HG03097 (cell line): ENCODE measurements around the gene ZNF618.

Experiments used
- ATAC-seq: cut with Tn5 transposase; IDR thresholded peaks from one replicate; pipeline ENCODE4 v1.9.1; 2021; ENCODE audit not compliant: unreplicated experiment, low FRiP score

The ZNF618 gene

GRCh38 chr9:113954591-113954990 lies 78.5 kb downstream of the ZNF618 start:
- no peak for ATAC-seq

GRCh38 chr9:113955076-113955752 lies 79.1 kb downstream of the ZNF618 start:
- ATAC-seq: no peak

DNA sequence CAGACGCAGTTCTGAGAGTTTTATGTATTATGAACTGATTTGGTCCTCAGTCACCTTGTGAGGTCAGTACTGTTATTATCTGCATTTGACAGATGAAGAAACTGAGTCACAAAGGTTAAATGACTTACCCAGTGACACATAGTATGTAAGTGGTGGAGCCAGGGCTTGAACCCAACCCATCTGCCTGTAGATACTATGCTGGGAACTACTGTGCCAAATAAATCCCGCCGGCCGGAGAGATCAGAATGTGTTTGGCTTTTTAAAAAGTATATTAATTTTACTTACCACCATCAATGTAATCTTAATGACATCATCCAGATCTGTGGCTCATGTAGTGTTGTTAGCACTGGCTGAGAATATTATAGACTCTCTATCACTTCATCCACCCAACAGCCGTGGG lies 80.8 kb downstream of the ZNF618 start:
- ATAC-seq: no peak

DNA sequence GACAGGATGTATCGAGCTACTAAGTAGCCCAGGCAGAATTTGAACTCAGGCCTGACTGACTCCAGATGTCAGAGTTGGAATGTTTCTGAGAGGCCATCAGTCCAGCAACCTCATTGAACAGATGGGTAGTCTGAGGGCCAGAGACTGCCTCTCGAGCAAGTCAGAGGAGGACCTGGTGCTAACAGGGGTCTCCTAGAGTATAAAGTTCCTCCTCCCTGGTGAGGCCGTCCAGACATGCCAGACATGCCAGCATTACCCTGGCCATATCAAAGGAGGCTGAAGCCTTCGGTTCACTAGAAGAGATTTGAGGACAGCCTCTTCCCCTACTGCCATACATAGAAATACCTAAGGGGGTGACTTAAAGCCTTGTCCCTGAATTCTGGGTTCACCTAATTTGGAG lies 81.2 kb downstream of the ZNF618 start:
- no peak for ATAC-seq

DNA sequence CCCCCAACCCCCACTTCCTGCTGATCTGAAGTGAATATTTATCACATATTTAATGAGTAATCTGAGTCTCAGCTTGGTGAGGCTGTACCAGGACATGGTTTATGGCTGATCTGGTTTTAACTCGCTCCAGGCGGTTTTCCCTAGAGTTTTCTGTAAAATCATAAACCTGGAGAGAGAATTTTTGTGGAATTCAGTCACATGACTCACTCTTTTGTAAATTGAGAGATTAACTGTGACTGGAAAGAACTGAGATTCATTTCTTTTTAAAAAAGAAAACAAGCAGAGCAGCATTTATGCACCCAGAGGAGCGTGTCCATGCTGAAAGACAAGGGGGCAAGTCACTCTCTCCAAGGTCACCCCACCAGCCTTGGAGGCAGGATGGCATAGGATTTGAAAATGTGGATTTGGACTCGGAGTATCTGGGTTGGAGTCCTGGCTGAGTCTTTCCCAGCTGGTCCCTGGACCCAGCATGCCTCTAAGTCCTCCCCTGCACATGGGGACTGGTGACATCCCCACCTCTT lies 81.8 kb downstream of the ZNF618 start:
- ATAC-seq: no peak

DNA sequence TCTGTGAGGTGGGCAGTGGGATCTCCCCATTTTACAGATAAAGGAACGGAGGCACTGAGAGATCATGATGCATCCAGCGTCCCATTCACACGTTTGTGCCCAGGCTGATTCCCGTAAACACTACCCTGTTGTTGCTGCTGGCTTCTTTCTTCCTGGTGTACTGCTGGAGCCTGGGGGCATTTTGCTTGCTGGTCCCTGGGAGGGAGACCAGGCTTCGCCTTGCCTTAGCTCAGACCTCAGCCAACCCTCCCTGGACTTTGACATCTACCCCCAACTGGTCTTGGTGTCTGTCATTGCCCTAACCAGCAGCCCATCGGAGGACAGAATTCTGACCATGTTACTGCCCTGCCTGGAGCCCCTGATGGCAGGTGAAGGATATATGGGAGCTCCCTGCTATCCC lies 82.4 kb downstream of the ZNF618 start:
- ATAC-seq: no peak

DNA sequence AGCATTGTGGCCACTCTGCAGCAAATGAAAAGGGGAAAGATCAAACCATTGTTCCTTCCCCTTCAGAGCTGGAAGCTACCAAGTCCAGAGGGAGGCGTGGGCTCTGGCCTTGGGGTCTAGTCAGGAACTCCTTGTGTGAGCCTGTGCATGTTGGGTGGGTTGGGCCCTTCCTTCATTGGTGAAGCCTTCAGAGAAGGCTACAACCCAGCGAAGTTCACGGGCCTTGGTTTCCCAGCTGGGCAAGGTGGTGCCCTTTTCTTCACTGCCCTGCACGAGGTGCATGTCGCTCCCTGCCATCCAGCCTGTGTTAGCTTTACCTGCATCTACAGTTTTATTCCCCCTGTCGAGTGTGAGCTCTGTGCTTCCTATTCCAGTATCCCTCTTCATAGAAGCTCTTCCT lies 84.7 kb downstream of the ZNF618 start:
- ATAC-seq: no peak

DNA sequence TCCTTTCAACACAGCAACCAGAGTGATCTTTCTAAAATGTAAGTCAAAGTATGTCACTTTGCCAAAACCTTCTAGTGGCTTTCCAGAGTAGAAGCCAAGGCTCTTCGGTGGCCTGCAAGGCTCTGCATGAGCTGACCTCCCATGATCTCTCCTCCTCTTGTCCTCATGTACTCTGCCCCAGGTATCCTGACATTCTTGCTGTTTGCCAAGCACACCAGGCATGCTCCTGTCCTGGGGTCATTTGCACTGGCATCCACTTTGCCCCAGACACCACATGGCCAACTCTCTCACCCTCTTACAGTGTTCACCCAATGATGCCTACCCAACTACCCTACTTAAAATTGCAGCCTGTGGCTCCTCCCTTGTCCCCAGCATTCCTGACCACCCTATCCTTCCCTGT lies 86.3 kb downstream of the ZNF618 start:
- ATAC-seq: no peak

- no peak for ATAC-seq
Observed at GRCh38 chr9:113963017-113963620, 87.0 kb downstream of the ZNF618 start.

DNA sequence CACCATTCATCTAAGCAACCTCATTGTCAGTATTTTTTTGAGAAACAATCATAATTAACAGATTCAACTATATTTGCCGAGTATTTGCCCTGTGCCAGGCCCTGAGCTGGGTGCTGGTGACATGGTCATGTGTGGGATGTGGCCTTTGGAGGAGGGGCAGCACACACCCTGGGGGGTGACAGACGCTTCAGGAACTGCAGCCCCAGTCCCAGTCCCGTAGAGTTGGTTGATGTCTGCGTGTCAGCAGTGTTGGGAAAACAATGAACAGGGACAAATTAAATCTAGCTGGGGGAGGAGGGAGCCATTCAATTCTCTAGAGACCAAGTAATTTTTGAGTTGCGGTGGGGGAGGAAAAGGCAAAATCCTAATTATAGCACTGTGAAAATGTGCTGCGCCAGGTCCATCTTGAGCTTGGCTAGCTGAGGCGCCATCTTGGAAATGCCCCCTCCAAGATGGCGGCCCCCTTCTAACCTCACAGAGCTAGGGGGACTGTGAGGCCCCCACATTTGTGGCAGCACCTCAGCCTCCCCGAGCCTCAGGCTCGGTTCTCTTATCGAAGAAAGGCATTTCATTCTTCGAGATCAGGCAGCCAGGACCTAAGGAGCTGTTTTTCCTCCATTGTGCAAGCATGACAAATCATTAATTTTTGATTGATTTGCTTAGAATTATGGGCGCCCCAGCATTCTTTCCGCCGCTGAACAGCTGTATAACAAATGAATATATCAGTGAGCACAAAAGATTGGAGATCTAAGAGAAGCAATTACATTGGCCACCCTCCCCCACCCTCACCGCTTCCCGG lies 87.8 kb downstream of the ZNF618 start:
- no peak for ATAC-seq

DNA sequence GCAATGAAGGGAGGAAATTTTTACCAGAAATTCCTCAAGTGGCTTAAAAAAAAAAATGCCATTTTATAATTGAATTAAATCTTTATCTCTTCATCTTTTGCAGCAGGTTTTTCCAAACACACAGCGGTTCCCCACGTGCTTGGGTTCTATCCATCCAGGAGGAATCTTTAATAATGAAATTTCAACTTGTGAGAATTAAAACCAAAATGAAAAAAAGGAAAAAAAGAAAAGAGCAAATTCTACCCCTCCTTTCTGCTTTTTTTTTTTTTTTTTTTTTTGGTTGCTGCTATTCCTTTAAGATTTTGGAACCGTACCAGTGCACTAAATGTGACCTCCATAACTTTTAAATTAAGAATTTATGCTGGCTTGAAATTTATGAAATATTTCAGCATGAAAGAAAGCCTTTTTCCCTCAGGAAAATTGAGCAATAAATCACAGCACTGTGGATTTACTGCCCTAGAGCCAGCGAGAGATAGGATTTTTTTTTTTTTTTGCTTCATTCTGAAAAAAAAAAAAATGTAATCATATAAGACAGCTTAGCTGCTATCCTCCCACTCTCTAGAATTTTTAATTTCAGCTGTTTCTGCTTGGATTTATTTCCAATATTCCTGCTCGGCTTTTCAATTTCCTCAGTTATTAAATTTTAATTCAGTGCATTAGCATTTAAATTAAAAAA lies 88.5 kb downstream of the ZNF618 start:
- no peak for ATAC-seq

- no peak for ATAC-seq
Observed at GRCh38 chr9:113966394-113966793, 90.3 kb downstream of the ZNF618 start.

GRCh38 chr9:113967380-113967779 lies 91.3 kb downstream of the ZNF618 start:
- ATAC-seq: no peak

DNA sequence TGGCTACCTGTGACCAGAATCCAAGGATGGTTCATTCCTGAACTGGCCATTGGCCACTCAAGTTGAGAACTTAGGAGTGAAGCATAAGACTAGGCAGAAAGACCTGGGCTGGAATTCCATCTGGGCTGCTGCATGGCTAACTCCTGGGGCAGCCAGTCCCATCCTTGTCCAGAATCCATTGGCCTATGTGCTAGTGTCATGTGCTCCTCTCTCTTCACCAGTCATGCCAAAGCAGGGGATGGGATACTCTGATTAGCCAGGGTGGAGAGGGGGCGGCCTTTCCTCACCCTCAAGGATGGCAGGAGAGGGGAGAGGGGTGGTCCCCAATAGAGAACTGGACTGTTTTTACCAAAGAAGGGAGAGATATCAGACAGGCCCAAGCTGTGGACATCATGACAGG lies 93.2 kb downstream of the ZNF618 start:
- ATAC-seq: no peak

DNA sequence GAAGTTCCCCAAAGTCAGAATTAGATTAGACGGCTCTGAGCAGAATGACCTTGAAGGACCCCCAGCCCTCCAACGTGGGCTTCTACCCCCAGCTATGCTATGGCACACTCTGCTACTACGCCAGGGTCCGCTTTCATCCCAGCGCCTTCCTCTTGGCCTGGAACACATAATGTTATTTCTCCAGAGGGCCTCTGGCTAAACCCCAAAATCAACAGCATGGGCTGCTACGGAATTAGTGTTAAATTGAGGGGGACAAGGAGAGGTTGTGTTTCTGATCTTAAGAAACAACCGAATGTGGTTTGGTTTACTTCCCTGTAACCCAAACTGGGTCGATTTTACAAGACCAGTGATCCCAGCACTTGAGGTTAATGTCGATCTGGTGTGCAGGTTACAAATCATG lies 97.1 kb downstream of the ZNF618 start:
- no peak for ATAC-seq

- no peak for ATAC-seq
Observed at GRCh38 chr9:113973963-113974413, 97.9 kb downstream of the ZNF618 start.

GRCh38 chr9:113976915-113977314 lies 100.8 kb downstream of the ZNF618 start:
- ATAC-seq: no peak

GRCh38 chr9:113978725-113979342 lies 102.7 kb downstream of the ZNF618 start:
- no peak for ATAC-seq

GRCh38 chr9:113979343-113980127 lies 103.4 kb downstream of the ZNF618 start:
- no peak for ATAC-seq
